Neuronal stem cell (in vitro differentiated cells): ENCODE data around the gene NRARP.

Experiments used
- DNase-seq: peaks from one replicate; pipeline ENCODE4 v3.0.0-alpha.2; 2013; ENCODE audit warnings: low spot score
- H2AFZ ChIP-seq: one replicate; pipeline ENCODE4 v1.6.1; 2013; ENCODE audit warnings: mild to moderate bottlenecking, low read length, inconsistent platforms
- H2AK5ac ChIP-seq: 2 replicates; pipeline ENCODE4 v1.6.1; 2013; ENCODE audit warnings: low read depth, mild to moderate bottlenecking, inconsistent platforms, low read length, moderate library complexity, mixed read lengths
- H2BK120ac ChIP-seq: 2 replicates; pipeline ENCODE4 v1.6.1; 2013; ENCODE audit warnings: low read depth, mild to moderate bottlenecking, inconsistent platforms, low read length, moderate library complexity, mixed read lengths
- H2BK12ac ChIP-seq: one replicate; pipeline ENCODE4 v1.6.1; 2013; ENCODE audit warnings: low read length, inconsistent platforms
- H2BK15ac ChIP-seq: 2 replicates; pipeline ENCODE4 v1.6.1; 2013; ENCODE audit warnings: mild to moderate bottlenecking, low read length, inconsistent platforms, mixed read lengths
- H2BK5ac ChIP-seq: one replicate; pipeline ENCODE4 v1.6.1; 2013; ENCODE audit warnings: inconsistent platforms, mild to moderate bottlenecking, low read length, moderate library complexity
- H3K14ac ChIP-seq: one replicate; pipeline ENCODE4 v1.6.1; 2013; ENCODE audit warnings: low read length, inconsistent platforms
- H3K18ac ChIP-seq: 2 replicates; pipeline ENCODE4 v1.6.1; 2013; ENCODE audit warnings: low read length, inconsistent platforms
- H3K23ac ChIP-seq: 2 replicates; pipeline ENCODE4 v1.6.1; 2013; ENCODE audit warnings: low read depth, mild to moderate bottlenecking, mixed read lengths, low read length, inconsistent platforms; ENCODE audit not compliant: poor library complexity
- H3K27ac ChIP-seq: replicated peaks from 3 replicates; pipeline ENCODE4 v1.5.1; 2013; ENCODE audit warnings: low read length, inconsistent platforms
- H3K27me3 ChIP-seq, 3 experiments: 2 replicates each; pipeline ENCODE4 v1.6.1; 2013; ENCODE audit warnings: low read length in 3 of 3, mild to moderate bottlenecking in 2 of 3, inconsistent platforms in 1 of 3, low read depth in 1 of 3, mixed read lengths in 1 of 3, moderate library complexity in 1 of 3; ENCODE audit not compliant: control insufficient read depth in 3 of 3, insufficient read depth in 3 of 3
- H3K36me3 ChIP-seq, 2 donors: replicated peaks in 1 of 2; 2 replicates each; pipeline ENCODE4 v1.6.1; 2013; ENCODE audit warnings: low read length in 2 of 2; ENCODE audit not compliant: control insufficient read depth in 2 of 2, insufficient read depth in 2 of 2
- H3K4ac ChIP-seq: 2 replicates; pipeline ENCODE4 v1.6.1; 2013; ENCODE audit warnings: inconsistent platforms, mild to moderate bottlenecking, low read length, moderate library complexity
- H3K4me1 ChIP-seq, 2 donors: 1 replicate in 1 of 2; 2 replicates in 1 of 2; pipeline ENCODE4 v1.6.1; 2013; ENCODE audit warnings: low read length in 2 of 2, low read depth in 1 of 2; ENCODE audit not compliant: control insufficient read depth in 2 of 2, insufficient read depth in 1 of 2
- H3K4me2 ChIP-seq: one replicate; pipeline ENCODE4 v1.6.1; 2013; ENCODE audit warnings: mild to moderate bottlenecking, low read length, inconsistent platforms; ENCODE audit not compliant: insufficient read depth, poor library complexity, severe bottlenecking
- H3K4me3 ChIP-seq, 2 donors: 2 replicates each; pipeline ENCODE4 v1.5.1; 2013; ENCODE audit warnings: low read length in 2 of 2, mild to moderate bottlenecking in 2 of 2, inconsistent platforms in 1 of 2, moderate library complexity in 1 of 2
- H3K79me1 ChIP-seq: one replicate; pipeline ENCODE4 v1.6.1; 2013; ENCODE audit warnings: low read depth, mild to moderate bottlenecking, inconsistent platforms, low read length, moderate library complexity
- H3K9ac ChIP-seq: one replicate; pipeline ENCODE4 v1.6.1; 2013; ENCODE audit warnings: mild to moderate bottlenecking, low read depth, low read length, inconsistent platforms; ENCODE audit not compliant: poor library complexity
- H3K9me3 ChIP-seq, 2 donors: replicated peaks in 1 of 2; 2 replicates each; pipeline versions ENCODE3 to v1.6.1; 2013; ENCODE audit warnings: low read length in 2 of 2, mild to moderate bottlenecking in 2 of 2, inconsistent platforms in 1 of 2, low read depth in 1 of 2, mixed read lengths in 1 of 2, moderate library complexity in 1 of 2; ENCODE audit not compliant: control insufficient read depth in 2 of 2, insufficient read depth in 1 of 2
- H4K8ac ChIP-seq: one replicate; pipeline ENCODE4 v1.6.1; 2013; ENCODE audit warnings: low read depth, mild to moderate bottlenecking, inconsistent platforms, low read length, moderate library complexity
- H4K91ac ChIP-seq: one replicate; pipeline ENCODE4 v1.6.1; 2013; ENCODE audit warnings: low read length, low read depth, mild to moderate bottlenecking, inconsistent platforms; ENCODE audit not compliant: poor library complexity
- WGBS, 2 donors: extraction: QIAGEN DNeasy Blood & Tissue Kit; methylation state at CpG; one replicate each; pipeline ENCODE4 v1.1.7; 2013; ENCODE audit warnings: missing lambda C conversion rate in 2 of 2, mixed read lengths in 1 of 2; ENCODE audit not compliant: insufficient read length in 2 of 2, insufficient replicate concordance in 1 of 2; ENCODE audit errors: extremely low coverage in 2 of 2; 5-methylcytosine and 5-hydroxymethylcytosine counted together

The NRARP gene

GRCh38 chr9:137251490-137252268 lies 50.4 kb downstream of the NRARP start:
- Histone ChIP-seq H3K79me1 (peaks cover 12% of the 10 kb centered on the region), H3K4me2 (no peak overlapping the region), H3K9me3 (no peaks in the 10 kb centered on the region), H3K23ac (peak overlapping the region; percentile 43), H2AK5ac (peak overlapping the region; percentile 97), H3K9ac (peak overlapping the region; percentile 84), H3K4me1 (peaks cover 19 to 57% of the 10 kb centered on the region in 2 donors), H4K91ac (peak overlapping the region; percentile 95), H3K4me3 (no peak overlapping the region), H3K18ac (peak overlapping the region; percentile 85), H3K27me3 (no peaks in the 10 kb centered on the region), H3K14ac (peak overlapping the region; percentile 89), H4K8ac (peak overlapping the region; percentile 65), H2AFZ (peak overlapping the region; percentile 81), H3K36me3 (peaks cover 6 to 7% of the 10 kb centered on the region in 2 donors), H3K27ac (no peak overlapping the region), H2BK12ac (peak overlapping the region; percentile 84), H3K4ac (peak overlapping the region; percentile 37), H2BK120ac (no peak overlapping the region), H2BK5ac (peak overlapping the region; percentile 90), H2BK15ac (peak overlapping the region; percentile 99)
- no peak for DNase-seq
- no CpG with 5 or more reads among the region's 22 CpGs for WGBS, 2 donors

- peak within 1 kb of the TSS; percentile 43 for H3K23ac ChIP-seq
- H3K27me3 ChIP-seq, result no peaks in the 10 kb centered on the region
- no peak within 1 kb of the TSS for H3K4me3 ChIP-seq
- H3K79me1 ChIP-seq, result peaks cover 6% of the 10 kb centered on the region
- peak within 1 kb of the TSS; percentile 84 for H2BK12ac ChIP-seq
- WGBS, 2 donors, result no CpG with 5 or more reads among the region's 4 CpGs
- peak within 1 kb of the TSS; percentile 84 for H3K9ac ChIP-seq
- no peak within 1 kb of the TSS for H3K27ac ChIP-seq
- peak within 1 kb of the TSS; percentile 89 for H3K14ac ChIP-seq
- peak within 1 kb of the TSS; percentile 65 for H4K8ac ChIP-seq
- H3K4me1 ChIP-seq, result peaks cover 16 to 51% of the 10 kb centered on the region in 2 donors
- H2BK120ac ChIP-seq, result peak within 1 kb of the TSS; percentile 16
- H2BK5ac ChIP-seq, result peak within 1 kb of the TSS; percentile 90
- peaks cover 2% of the 10 kb centered on the region in 2 donors for H3K36me3 ChIP-seq
- peak within 1 kb of the TSS; percentile 85 for H3K18ac ChIP-seq
- H3K4me2 ChIP-seq, result no peak within 1 kb of the TSS
- H3K4ac ChIP-seq, result peak within 1 kb of the TSS; percentile 37
- no peaks in the 10 kb centered on the region for H3K9me3 ChIP-seq
- peak within 1 kb of the TSS; percentile 81 for H2AFZ ChIP-seq
- H2AK5ac ChIP-seq, result peak within 1 kb of the TSS; percentile 97
- peak within 1 kb of the TSS; percentile 95 for H4K91ac ChIP-seq
- DNase-seq, result no peak
- peak within 1 kb of the TSS; percentile 99 for H2BK15ac ChIP-seq
Observed at GRCh38 chr9:137251194-137251461, 50.9 kb downstream of the NRARP start, which contains the start of gene STPG3. STPG3 (plus strand) TSS chr9:137251286; CDS start chr9:137251287, 1 bp downstream.

- Histone ChIP-seq H3K27me3 (peaks cover 0 to 2% (median 0%) of the 10 kb centered on the region in 3 experiments), H3K79me1 (peaks cover under 1% of the 10 kb centered on the region), H3K9ac (no peak overlapping the region), H3K27ac (no peak overlapping the region), H2BK12ac (peak overlapping the region; percentile 60), H3K4me3 (no peak overlapping the region), H2AFZ (peak overlapping the region; percentile 81), H3K14ac (no peak overlapping the region), H3K36me3 (no peaks in the 10 kb centered on the region), H3K18ac (peak overlapping the region; percentile 18), H4K8ac (no peak overlapping the region), H3K4ac (no peak overlapping the region), H2BK120ac (peak overlapping the region; percentile 16), H2AK5ac (peak overlapping the region; percentile 53), H4K91ac (peak overlapping the region; percentile 43), H3K4me2 (no peak overlapping the region), H2BK5ac (no peak overlapping the region), H2BK15ac (peak overlapping the region; percentile 54), H3K4me1 (peaks cover 11 to 45% of the 10 kb centered on the region in 2 donors), H3K9me3 (no peaks in the 10 kb centered on the region), H3K23ac (peak overlapping the region; percentile 11)
- DNase-seq, result no peak
- WGBS, 2 donors, result no CpG with 5 or more reads among the region's 18 CpGs
Observed at GRCh38 chr9:137250329-137251193, 51.5 kb downstream of the NRARP start.
